Fibroblast of skin of back (primary cell): ENCODE results near the gene THOC5.
"Not testable (repeated sequence)": the region's sequence is repeated elsewhere in the genome, so short reads cannot be mapped to it uniquely, and the experiment has no call there.

ENCODE experiments used
- DNase-seq: peaks from one replicate; pipeline ENCODE4 v3.0.0-alpha.2; 2013

THOC5 gene

DNA sequence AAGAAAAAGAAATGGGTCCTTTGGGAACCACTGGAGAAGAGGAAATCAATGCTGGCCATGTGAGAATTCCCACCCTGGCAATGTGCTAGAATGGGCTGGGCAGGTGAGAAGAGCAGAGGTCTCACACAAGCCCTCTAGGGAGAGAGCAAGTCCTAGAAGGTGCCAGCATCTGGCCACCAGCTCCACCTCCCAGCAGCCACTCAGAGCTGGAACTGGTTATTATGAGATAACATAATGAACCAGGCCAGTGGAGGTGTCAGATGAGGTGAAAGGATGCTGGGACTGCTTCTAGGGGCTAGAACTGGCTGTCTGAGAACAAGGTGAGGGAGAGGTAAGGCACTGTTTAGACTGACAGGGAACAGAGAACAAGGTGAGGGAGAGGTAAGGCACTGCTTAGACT lies 44.3 kb downstream of the THOC5 start:
- no peak for DNase-seq

DNA sequence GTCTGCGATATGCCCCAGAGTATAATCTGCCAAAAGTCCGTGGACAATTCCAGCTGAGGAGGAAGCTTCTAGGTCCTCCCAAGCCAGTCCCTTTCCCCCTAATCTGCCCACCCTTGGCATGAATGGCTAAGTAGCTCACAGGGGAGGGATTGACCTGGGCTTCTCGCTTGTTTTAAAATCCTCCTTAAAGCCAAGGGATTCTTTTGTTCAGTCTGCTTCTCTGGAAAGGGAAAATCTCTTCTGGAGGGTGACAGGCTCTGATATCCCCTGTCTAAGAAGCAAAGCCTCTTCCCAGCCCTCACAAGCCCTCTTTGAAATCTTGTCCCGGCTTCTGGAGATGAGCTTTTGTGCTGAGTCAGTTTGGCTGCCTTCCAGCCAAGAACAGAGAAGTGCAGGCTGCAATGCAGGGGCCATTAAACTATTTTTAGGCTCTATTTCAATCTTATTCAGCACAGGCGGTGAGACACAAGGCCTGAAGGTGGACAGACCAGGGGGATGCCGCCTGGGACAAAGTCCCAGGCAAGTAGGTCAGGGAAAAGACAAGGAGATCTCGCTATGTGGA lies 49.7 kb downstream of the THOC5 start:
- DNase-seq, result peak; percentile 74

DNA sequence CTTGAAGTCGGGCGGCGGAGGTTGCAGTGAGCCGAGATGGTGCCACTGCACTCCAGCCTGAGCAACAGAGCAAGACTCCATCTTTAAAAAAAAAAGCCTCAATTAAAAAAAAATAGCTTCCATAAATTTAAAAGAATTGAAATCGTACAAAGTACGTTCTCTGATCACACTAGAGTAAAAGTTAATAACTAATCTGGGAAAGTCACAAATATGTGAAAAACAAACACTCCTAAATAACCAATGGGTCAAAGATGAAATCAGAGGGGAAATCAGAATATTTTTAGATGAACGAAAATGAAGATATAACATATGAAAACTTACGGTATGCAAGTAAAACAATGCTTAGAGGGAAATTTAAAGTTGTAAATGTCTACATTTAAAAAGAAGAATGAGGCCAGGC lies 53.7 kb downstream of the THOC5 start:
- DNase-seq, result no peak

DNA sequence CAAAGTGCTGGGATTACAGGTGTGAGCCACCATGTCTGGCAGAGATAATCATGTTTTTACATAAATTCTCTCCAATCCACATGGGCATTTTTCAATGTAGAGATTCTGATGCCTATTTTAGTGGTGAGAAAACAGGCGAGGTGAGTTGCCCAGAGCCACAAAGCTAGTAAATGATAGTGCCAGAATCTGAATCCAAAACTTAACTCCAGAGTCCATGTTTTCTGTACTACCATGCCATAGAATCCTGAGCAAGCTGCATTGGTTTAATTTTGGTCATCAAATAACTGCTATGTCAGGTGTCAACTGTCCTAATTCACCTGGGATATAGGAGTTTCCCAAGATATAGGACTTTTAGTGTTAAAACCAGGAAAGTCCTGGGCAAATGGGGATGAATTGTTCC lies 59.9 kb downstream of the THOC5 start:
- no peak for DNase-seq

DNA sequence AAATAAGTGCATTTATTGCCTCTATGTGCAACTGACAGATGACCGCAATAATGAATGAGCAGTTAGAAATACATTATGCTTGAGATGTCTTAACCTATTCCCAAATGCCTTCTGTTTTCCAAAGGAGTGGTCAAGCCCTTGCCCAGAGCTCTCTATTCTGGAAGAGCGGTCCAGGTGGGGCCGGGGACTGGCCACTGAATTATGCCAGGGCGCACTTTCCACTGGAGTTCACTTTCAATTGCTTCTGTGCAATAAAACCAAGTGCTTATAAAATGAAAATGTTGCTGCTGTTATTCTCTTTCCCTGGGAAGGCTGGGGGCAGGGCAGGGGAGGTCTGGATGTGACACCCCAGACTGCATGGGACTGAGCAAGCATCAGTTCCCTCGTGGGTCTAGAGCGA lies 62.5 kb downstream of the THOC5 start:
- DNase-seq, result no peak

DNA sequence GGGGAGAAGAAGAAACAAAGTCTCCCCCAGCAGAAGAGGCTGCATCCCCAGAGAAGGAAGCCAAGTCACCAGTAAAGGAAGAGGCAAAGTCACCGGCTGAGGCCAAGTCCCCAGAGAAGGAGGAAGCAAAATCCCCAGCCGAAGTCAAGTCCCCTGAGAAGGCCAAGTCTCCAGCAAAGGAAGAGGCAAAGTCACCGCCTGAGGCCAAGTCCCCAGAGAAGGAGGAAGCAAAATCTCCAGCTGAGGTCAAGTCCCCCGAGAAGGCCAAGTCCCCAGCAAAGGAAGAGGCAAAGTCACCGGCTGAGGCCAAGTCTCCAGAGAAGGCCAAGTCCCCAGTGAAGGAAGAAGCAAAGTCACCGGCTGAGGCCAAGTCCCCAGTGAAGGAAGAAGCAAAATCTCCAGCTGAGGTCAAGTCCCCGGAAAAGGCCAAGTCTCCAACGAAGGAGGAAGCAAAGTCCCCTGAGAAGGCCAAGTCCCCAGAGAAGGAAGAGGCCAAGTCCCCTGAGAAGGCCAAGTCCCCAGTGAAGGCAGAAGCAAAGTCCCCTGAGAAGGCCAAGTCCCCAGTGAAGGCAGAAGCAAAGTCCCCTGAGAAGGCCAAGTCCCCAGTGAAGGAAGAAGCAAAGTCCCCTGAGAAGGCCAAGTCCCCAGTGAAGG lies 64.3 kb downstream of the THOC5 start:
- not testable (repeated sequence) for DNase-seq

DNA sequence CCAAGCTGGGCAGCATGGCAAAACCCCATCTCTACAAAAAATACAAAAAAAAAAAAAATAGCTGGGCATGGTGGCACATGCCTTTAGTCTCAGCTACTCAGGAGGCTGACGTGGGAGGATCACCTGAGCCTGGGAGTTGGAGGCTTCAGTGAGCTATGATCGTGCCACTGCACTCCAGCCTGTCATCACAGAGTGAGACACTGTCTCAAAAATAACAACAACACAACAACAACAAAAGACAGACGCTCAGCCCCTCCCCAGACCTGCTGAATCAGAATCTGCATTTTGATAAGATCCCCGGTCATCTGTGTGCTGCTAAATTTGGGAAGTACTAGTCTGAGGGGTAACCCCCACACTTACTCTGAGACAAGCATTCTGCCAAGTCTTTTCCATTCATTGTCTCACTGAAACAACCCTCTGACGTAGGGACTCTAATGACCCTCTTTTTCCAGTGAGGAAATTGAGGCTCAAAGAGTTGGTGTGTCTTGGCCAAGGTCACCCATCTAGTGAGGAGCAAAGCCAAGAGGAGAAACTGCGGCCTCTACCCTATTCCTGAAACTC lies 66.1 kb downstream of the THOC5 start:
- no peak for DNase-seq

DNA sequence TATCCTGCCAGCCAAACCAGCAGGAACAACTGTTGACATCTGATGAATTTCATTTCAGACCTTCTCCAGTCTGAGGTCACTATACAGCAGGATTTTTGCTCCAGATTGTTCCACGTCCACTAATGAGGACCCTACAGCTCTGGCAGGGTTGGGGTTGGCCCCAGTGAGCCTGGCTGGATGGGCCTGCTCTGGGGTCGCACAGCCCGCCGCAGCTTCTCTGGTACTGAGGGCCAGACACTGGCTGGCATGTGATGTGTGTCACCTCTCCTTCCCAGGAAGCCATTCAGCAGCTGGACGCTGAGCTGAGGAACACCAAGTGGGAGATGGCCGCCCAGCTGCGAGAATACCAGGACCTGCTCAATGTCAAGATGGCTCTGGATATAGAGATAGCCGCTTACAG lies 68.1 kb downstream of the THOC5 start:
- DNase-seq, result no peak

DNA sequence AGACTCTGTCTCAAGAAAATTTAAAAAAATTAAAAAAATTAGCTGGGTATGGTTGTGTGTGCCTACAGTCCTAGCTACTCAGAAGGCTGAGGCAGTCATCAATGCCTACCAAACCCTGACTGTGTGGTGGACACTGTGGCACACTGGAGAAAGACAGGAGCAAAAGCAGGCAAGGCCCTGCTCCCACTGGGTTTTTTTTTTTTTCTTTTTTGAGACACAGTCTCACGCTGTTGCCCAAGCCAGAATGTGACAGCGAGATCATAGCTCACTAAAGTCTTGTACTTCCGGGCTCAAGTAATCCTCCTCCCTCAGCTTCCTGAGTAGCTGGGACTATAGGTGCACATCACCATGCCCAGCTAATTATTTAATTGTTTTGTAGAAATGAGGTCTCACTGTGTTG lies 68.9 kb downstream of the THOC5 start:
- no peak for DNase-seq

DNA sequence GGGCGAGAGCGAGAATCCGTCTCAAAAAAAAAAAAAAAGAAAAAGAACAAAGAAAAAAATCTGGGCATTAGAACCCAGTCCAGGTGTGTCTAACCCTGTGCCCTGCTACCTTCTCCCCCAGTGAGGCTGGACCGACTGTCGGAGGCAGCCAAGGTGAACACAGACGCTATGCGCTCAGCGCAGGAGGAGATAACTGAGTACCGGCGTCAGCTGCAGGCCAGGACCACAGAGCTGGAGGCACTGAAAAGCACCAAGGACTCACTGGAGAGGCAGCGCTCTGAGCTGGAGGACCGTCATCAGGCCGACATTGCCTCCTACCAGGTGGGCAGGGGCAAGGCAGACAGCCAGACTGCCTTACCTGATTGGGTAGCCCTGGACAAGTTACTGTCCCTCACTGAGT lies 70.3 kb downstream of the THOC5 start:
- DNase-seq, result no peak

DNA sequence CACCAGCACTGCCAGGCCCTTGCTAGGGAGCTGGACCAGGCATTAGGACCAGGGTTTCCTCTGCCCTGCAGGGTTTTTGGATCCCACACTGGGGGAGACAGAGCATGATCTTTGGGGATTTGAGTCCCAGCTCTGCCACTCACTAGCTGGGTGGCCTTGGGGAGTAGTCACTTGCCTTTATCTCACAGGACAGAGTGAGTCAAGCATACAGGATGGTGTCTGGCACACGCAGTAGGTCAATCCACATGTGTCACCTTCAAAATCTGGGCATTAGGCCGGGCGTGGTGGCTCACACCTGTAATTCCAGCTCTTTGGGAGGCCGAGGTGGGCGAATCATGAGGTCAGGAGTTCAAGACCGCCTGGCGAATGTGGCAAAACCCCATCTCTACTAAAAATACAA lies 70.8 kb downstream of the THOC5 start:
- DNase-seq, result no peak

DNA sequence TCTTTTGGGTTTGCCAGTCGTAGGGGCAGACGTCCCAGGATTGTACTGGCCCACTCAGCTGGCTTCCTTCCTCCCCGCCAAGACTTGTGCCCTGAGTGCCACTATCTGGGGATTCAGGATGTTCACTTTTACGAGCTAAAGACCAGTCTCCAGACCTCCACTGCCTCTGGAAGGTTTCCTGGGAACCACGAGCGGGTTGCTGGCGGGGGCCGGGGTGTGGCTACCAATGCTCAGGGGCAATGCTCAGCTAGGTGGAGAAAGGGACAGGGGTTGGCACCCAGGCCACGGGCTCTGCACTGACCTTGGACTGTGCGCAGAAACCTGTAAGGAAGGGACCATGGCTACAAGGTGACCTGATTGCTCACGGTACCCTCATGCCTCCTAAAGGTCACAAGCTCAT lies 71.3 kb downstream of the THOC5 start:
- no peak for DNase-seq

DNA sequence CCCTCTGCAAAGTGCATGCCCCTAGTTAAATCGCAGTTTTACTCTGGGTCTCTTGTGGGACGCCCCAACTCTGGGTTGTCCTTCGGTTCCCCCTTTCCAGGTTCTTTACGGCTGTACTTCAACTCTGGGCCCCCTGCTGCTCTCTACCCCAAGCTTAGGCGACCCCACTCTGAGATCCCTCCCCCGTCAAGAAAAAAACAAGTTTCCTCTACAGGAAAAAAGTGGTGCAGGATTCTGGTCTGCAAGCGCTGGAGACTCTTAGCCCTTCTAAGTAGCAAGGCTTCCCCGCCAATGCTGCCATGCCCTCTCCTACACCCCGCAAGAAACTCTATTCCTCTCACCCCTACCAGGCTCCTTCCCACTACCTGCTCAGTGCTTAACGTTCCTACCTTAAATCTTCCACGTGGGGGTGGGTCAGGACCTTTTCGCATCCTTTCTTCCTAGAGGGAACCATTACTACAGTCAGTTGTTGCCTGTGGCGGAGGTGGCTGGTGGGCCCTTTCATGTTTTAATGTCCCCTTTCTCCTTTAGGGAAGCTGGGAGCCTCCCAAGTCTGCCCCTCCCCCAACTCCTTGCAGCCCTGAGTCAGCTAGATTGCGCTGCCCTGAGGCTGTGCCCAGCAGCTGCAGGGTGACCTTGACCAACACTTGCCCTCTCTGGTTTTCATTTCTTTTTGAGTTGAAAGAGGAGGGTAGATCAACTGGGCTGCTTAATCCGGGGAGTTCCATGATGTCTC lies 72.1 kb downstream of the THOC5 start:
- peak; percentile 5 for DNase-seq

DNA sequence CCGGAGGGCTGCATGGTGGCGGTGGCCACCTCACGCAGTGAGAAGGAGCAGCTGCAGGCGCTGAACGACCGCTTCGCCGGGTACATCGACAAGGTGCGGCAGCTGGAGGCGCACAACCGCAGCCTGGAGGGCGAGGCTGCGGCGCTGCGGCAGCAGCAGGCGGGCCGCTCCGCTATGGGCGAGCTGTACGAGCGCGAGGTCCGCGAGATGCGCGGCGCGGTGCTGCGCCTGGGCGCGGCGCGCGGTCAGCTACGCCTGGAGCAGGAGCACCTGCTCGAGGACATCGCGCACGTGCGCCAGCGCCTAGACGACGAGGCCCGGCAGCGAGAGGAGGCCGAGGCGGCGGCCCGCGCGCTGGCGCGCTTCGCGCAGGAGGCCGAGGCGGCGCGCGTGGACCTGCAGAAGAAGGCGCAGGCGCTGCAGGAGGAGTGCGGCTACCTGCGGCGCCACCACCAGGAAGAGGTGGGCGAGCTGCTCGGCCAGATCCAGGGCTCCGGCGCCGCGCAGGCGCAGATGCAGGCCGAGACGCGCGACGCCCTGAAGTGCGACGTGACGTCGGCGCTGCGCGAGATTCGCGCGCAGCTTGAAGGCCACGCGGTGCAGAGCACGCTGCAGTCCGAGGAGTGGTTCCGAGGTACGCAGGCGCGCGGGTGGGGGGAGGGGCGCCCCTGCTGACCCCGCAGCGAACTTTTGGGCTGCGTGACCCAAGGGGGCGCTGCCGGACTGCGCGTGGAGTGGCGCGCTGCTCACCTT lies 72.9 kb downstream of the THOC5 start:
- DNase-seq, result peak; percentile 69

DNA sequence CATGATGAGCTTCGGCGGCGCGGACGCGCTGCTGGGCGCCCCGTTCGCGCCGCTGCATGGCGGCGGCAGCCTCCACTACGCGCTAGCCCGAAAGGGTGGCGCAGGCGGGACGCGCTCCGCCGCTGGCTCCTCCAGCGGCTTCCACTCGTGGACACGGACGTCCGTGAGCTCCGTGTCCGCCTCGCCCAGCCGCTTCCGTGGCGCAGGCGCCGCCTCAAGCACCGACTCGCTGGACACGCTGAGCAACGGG lies 73.4 kb downstream of the THOC5 start:
- no peak for DNase-seq

DNA sequence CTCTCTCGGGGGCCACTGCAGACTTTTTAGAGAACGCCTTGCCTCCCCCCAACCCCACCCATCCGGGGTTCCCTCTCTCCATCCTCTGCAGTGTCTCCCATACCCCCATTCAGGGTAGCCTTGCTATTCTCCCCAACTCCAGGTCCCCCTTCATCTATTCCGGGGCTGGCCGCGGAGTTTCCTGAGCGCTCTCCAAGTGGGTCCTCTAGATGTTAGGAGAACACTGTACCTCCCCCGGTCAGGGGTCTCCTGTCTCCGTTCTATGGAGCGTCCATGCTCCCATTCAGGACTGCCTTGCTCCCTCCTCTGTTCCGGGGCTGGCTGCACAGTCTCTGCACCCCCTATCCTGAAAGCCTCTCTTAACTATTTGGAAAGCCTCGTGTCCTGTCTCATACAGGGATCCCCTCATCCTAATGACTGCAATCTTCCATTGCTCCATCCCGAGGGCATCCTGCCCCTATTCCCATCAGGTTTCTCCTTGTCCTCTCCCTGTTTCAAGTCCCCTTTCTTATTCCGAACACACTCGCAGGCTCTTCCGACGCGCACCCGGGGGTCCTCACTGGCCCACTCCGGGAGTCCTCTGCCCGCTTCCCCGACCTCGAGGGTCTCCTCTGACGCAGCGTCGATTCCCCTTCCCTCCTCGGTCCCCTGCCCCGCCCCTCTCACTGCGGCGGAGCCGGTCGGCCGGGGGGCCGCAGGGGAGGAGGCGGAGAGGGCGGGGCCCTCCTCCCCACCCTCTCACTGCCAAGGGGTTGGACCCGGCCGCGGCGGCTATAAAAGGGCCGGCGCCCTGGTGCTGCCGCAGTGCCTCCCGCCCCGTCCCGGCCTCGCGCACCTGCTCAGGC lies 73.9 kb downstream of the THOC5 start, which contains the start of gene NEFH:
Gene NEFH, plus strand, starts transcription at position 802 of the 845 bp plus-strand sequence. CDS start 45 bp downstream, outside the sequence.
- no peak for DNase-seq

DNA sequence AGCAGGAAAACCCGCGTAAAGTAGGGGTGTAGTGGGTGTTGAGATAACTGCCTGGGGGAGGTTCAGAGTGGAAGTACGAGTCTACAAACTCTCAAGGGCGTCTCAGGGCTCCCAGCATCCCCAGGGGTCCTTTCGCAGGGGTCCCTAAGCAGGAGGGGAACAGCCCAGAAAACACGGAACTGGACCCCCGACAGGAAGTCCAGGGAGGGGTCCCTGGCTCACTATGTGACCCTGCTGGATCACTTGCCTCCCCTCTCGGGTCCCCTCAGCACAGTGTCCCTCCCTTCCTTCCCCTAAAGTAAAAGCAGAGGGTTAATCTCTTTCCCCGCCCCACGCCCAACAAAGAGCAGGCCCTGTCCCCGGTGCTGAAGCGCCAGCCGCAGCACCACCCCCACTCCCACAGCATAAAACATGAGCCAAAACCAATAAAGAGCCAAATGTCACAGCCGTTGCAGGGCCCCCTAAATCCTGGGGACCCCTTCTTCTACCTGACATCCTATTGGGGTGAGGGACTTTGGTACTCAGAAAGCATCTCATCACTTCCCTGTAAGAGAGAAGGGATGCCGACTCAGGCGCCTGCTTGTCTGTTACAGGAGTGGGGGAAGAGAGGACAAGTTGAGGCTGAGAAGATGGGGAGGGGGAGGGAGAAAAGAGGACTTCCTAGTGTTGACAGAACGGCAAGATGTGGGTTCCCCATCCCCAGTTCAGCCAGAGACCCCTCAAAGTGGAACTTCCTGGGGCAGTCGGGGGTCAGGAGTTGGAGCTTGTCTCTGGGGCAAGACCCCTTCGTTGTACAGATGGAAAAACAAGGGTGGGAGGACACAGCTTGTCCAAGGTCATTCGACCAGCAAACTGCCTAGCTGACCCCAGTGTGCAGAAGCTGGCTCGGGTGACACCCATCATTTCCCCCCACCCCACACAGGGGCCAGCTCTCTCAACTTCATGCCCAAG lies 75.0 kb downstream of the THOC5 start:
- peak; percentile 17 for DNase-seq

DNA sequence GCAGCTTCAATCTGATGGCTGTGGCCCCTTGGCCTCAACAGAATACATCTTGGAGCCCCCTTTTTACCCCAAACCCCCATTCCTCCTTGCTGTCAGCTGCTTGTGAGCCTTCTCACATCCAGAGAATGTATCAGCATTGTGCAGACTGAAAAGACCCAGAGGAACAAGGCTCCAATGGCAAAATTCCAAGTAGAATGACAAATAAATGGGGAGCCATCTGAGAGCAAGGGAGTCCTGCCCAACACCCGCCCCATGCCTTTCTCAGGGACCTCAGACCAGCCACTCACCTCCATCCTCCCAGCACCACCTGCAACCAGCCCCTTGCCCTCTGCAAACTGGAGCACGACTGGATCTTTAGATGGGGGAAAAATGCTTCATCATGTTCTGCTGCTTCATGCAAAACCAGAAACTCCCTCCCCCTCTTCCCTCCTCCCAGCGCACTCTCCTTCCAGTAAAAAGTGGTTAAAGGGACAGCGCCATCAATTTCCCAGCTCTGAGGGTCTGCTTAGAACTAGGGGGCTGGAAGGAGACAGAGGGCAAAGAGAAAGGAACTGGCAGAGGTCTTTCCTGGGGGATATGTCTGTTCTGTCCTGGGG lies 75.7 kb downstream of the THOC5 start:
- DNase-seq, result no peak

DNA sequence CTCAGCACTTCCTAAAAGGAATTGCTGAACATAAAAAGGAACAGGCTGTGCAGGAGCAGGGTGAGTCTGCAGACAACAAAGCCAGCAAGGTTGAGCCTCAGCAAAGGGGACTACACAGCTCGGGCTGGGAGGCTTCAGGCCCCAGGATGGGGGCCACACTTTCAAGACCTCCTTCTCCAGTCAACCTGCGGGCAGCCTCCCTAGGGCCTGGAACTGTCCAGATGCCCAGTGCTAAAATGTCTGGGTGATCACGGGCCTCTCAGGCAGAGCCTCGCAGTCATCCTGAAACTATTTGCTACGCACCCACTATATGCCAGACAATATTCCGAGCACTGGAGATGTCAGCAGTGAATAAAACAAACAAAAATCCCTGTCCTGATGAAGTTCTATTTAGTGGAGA lies 77.4 kb downstream of the THOC5 start:
- peak; percentile 13 for DNase-seq

DNA sequence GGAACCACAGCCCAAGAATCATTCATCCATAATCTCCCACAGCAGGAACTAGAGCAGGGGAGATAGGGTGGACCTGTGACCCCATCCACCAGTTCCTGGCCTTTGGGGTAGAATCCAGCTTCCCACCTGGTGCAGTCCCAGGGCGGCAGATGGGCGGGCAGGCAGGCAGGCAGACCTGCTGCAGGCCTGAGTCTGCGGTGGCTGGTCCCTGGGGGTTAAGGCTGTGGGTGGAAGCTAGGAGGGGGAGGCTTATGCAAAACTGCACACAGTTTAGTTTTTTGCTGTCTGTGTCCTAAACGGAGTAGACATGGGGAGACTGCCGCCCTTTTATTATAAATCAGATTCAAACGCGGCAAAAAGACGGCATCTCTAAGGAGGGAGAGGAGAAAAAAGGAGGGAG lies 78.0 kb downstream of the THOC5 start:
- no peak for DNase-seq

DNA sequence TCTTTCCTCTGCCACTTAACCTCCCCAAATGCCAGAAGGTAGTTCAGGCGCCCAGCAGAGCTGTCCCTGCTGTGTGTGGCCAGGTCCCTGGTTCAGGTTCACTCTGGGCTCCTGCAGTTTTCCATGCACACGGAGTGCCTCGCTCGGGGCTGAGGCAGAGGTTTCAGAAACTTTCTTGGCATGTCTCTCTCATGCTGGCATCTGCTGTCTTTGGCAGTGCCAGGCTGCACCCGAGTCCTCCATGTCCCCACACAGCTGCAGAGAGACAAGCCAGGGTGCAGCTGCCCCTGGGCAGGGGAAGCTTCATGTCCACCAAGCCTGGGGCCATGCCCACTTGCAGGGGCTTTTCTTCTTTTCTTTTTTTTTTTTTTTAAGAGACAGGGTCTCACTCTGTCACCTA lies 80.6 kb downstream of the THOC5 start:
- no peak for DNase-seq
